ENCODE data around the gene ARPC1A. TPM values are rescaled to one million over a fixed set of nuclear protein-coding genes. Genes with fewer than 3 reads are reported as not detected.
"Not testable (repeated sequence)": the region's sequence is repeated elsewhere in the genome, so short reads cannot be mapped to it uniquely, and the experiment has no call there.

Gene ARPC1A
- total RNA-seq, 1 experiment from 2014 or later, result 149 TPM

DNA sequence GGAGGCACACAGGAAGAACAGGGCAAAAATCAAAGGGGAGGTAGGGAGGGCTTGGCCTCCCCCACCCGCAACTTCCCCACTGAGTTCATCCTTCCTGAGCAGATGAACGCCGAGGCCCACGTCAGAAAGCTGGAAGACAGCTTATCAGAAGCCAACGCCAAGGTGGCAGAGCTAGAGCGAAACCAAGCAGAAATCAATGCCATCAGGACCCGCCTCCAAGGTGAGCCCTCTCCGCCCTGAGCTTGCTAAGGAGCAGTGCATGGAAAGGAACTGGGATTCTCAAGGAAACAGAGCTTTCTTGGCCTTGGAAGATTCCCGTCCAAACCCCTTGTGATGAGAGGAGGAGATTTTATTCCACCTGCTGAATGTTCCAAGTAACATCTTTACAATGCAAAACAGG is 36.5 kb upstream of the ARPC1A start:
- Mint-ChIP-seq H3K27me3 (ENCODE audit: insufficient read depth, unreplicated experiment) (no peaks in the 10 kb centered on the region), H3K4me3 (ENCODE audit: unreplicated experiment) (no peak overlapping the region), H3K9me3 (ENCODE audit: unreplicated experiment) (no peaks in the 10 kb centered on the region), H3K4me1 (ENCODE audit: insufficient read depth, unreplicated experiment) (no peaks in the 10 kb centered on the region), H3K36me3 (ENCODE audit: insufficient read depth, unreplicated experiment) (no peaks in the 10 kb centered on the region), H3K27ac (ENCODE audit: low read depth, unreplicated experiment) (no peak overlapping the region)
- no TSS peak for BruUV-seq (replicated peaks)
- intact Hi-C loops (cut with micrococcal nuclease), result no loop called here
- CTCF ChIA-PET, result interaction anchor here (0.6 to 1.2 kb wide), 3 partner anchors 15 to 145 kb away, joined by 3 to 4 read pairs (median 3); partner anchors contain the start of gene SMURF1
- POLR2A ChIA-PET, result no interaction called here
- no peak for DNase-seq (ENCODE audit: unreplicated experiment)
- TF ChIP-seq, protein P1, sequence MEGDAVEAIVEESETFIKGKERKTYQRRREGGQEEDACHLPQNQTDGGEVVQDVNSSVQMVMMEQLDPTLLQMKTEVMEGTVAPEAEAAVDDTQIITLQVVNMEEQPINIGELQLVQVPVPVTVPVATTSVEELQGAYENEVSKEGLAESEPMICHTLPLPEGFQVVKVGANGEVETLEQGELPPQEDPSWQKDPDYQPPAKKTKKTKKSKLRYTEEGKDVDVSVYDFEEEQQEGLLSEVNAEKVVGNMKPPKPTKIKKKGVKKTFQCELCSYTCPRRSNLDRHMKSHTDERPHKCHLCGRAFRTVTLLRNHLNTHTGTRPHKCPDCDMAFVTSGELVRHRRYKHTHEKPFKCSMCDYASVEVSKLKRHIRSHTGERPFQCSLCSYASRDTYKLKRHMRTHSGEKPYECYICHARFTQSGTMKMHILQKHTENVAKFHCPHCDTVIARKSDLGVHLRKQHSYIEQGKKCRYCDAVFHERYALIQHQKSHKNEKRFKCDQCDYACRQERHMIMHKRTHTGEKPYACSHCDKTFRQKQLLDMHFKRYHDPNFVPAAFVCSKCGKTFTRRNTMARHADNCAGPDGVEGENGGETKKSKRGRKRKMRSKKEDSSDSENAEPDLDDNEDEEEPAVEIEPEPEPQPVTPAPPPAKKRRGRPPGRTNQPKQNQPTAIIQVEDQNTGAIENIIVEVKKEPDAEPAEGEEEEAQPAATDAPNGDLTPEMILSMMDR (IDR thresholded peaks at IDR 0.05; ENCODE audit: unreplicated experiment), result no peak

DNA sequence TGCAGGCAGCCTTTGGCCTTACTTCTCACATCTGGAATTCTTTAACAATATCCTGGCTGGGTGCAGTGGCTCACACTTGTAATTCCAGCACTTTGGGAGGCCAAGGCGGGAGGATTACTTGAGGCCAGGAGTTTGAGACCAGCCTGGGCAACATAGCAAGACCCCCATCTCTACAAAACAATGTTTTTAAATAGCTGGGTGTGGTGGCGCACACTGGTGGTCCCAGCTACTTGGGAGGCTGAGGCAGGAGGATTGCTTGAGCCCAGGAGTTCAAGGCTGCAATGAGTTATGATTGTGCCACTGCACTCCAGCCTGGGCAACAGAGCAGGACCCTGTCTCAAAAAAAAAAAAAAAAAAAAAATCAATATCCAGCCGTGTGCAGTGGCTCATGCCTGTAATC is 35.5 kb upstream of the ARPC1A start:
- H3K36me3 Mint-ChIP-seq (ENCODE audit: insufficient read depth, unreplicated experiment); H3K4me3 Mint-ChIP-seq (ENCODE audit: unreplicated experiment); H3K4me1 Mint-ChIP-seq (ENCODE audit: insufficient read depth, unreplicated experiment); BruUV-seq (replicated peaks); DNase-seq (ENCODE audit: unreplicated experiment); H3K27me3 Mint-ChIP-seq (ENCODE audit: insufficient read depth, unreplicated experiment); POLR2A ChIA-PET; H3K27ac Mint-ChIP-seq (ENCODE audit: low read depth, unreplicated experiment); intact Hi-C loops (cut with micrococcal nuclease); H3K9me3 Mint-ChIP-seq (ENCODE audit: unreplicated experiment): not testable (repeated sequence)
- CTCF ChIA-PET, result interaction anchor here (1.2 kb wide), 1 partner anchor 16 kb away, joined by 3 read pairs; no protein-coding TSS in a partner anchor

DNA sequence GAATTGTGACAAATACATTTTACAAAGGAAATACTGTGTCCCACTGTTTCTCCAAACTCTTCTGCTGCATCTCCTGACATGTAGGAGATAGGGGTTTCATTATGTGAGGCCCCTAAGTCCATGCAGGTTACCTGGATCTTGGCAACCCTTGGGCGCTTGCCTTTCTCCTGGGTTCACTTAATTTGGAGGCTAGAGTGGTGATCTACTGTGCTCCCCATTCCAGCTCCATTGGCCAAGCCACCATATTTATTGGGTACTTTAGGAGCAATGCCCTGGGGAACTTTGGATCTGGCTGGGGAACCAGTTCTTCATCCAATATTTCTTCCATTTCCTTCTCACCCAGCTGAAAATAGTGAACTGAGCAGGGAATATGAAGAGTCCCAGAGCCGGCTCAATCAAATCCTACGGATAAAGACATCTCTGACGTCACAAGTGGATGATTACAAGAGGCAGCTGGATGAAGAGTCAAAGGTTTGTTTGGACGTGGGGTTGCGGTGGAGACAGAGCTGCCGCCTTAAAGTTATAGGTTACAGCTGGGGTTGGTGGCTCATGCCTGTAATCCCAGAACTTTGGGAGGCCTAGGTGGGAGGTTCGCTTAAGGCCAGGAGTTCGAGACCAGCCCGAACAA is 34.6 kb upstream of the ARPC1A start:
- TF ChIP-seq, protein P1 (IDR thresholded peaks at IDR 0.05; ENCODE audit: unreplicated experiment), result no peak
- Mint-ChIP-seq H3K27ac (ENCODE audit: low read depth, unreplicated experiment) (no peak overlapping the region), H3K4me1 (ENCODE audit: insufficient read depth, unreplicated experiment) (no peaks in the 10 kb centered on the region), H3K9me3 (ENCODE audit: unreplicated experiment) (no peaks in the 10 kb centered on the region), H3K4me3 (ENCODE audit: unreplicated experiment) (no peak overlapping the region), H3K27me3 (ENCODE audit: insufficient read depth, unreplicated experiment) (no peaks in the 10 kb centered on the region), H3K36me3 (ENCODE audit: insufficient read depth, unreplicated experiment) (no peaks in the 10 kb centered on the region)
- DNase-seq (ENCODE audit: unreplicated experiment), result no peak
- BruUV-seq (replicated peaks), result no TSS peak
- intact Hi-C loops (cut with micrococcal nuclease), result no loop called here
- CTCF ChIA-PET, result interaction anchor here (1.2 kb wide), 1 partner anchor 17 kb away, joined by 4 read pairs; no protein-coding TSS in a partner anchor
- POLR2A ChIA-PET, result interaction anchor here (0.6 to 0.7 kb wide), 2 partner anchors 34 to 289 kb away, joined by 3 to 5 read pairs; partner anchors contain the start of gene ARPC1A

DNA sequence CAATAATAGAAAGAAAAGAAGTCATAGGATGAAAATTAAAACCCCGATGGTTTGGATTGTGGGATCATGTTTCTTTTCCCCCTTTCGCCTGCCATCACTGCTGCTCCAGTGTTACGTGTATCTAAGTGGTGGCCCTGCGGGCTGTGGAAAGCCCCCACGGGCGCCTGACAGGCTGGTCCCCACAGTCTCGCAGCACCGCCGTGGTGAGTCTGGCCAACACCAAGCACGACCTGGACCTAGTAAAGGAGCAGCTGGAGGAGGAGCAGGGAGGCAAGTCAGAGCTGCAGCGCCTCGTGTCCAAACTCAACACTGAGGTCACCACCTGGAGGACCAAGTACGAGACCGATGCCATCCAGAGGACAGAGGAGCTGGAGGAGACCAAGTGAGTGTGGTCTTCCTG is 33.6 kb upstream of the ARPC1A start:
- no peak for DNase-seq (ENCODE audit: unreplicated experiment)
- H3K4me3 Mint-ChIP-seq (ENCODE audit: unreplicated experiment), result no peak overlapping the region
- no peaks in the 10 kb centered on the region for H3K36me3 Mint-ChIP-seq (ENCODE audit: insufficient read depth, unreplicated experiment)
- BruUV-seq (replicated peaks), result no TSS peak
- ChIA-PET CTCF (interaction anchor here (0.6 to 0.7 kb wide), 3 partner anchors 21 to 500 kb away, joined by 3 read pairs; no protein-coding TSS in a partner anchor), POLR2A (interaction anchor here (0.7 kb wide), 1 partner anchor 33 kb away, joined by 3 read pairs; the partner anchor contains the start of gene ARPC1A)
- no peak overlapping the region for H3K27ac Mint-ChIP-seq (ENCODE audit: low read depth, unreplicated experiment)
- H3K27me3 Mint-ChIP-seq (ENCODE audit: insufficient read depth, unreplicated experiment), result no peaks in the 10 kb centered on the region
- H3K9me3 Mint-ChIP-seq (ENCODE audit: unreplicated experiment), result no peaks in the 10 kb centered on the region
- TF ChIP-seq, protein P1 (IDR thresholded peaks at IDR 0.05; ENCODE audit: unreplicated experiment), result no peak
- H3K4me1 Mint-ChIP-seq (ENCODE audit: insufficient read depth, unreplicated experiment), result no peaks in the 10 kb centered on the region
- intact Hi-C loops (cut with micrococcal nuclease), result no loop called here
